Retinal pigment epithelial cell (primary cell): ENCODE data around the gene KCNE4.

Experiments
- DNase-seq: peaks from one replicate; pipeline ENCODE4 v3.0.0-alpha.2; 2010; ENCODE audit warnings: low read depth
- H3K4me3 ChIP-seq: 2 replicates; pipeline ENCODE4 v1.5.1; 2011; ENCODE audit warnings: mild to moderate bottlenecking, low read length, control low read depth, moderate library complexity
- CTCF ChIP-seq: conservative IDR thresholded peaks from 2 replicates; pipeline ENCODE4 v1.5.1; 2011; ENCODE audit warnings: low read depth, low read length, control low read depth, inconsistent platforms

Gene KCNE4

GRCh38 chr2:223044916-223045700 lies 6.9 kb upstream of the KCNE4 start:
- no peak overlapping the region for H3K4me3 ChIP-seq
- no peak for DNase-seq
- no peak for TF ChIP-seq CTCF

GRCh38 chr2:223046470-223047040 lies 5.4 kb upstream of the KCNE4 start:
- H3K4me3 ChIP-seq: no peak overlapping the region
- TF ChIP-seq CTCF: no peak
- DNase-seq: no peak

GRCh38 chr2:223047260-223047761 lies 4.7 kb upstream of the KCNE4 start:
- no peak for TF ChIP-seq CTCF
- no peak overlapping the region for H3K4me3 ChIP-seq
- peak; percentile 94 for DNase-seq

- no peak overlapping the region for H3K4me3 ChIP-seq
- TF ChIP-seq CTCF: no peak
- DNase-seq: no peak
These were observed 3.5 kb upstream of the KCNE4 start for GRCh38 chr2:223048519-223048918.

GRCh38 chr2:223049356-223049755 lies 2.6 kb upstream of the KCNE4 start:
- no peak overlapping the region for H3K4me3 ChIP-seq
- DNase-seq: no peak
- TF ChIP-seq CTCF: no peak

GRCh38 chr2:223050188-223050587 lies 1.8 kb upstream of the KCNE4 start:
- H3K4me3 ChIP-seq: no peak overlapping the region
- TF ChIP-seq CTCF: no peak

More at GRCh38 chr2:223050188-223050587, 1.8 kb upstream of the KCNE4 start:
- DNase-seq: no peak
